Measurements from ENCODE around the gene UCK1.

Gene UCK1

DNA sequence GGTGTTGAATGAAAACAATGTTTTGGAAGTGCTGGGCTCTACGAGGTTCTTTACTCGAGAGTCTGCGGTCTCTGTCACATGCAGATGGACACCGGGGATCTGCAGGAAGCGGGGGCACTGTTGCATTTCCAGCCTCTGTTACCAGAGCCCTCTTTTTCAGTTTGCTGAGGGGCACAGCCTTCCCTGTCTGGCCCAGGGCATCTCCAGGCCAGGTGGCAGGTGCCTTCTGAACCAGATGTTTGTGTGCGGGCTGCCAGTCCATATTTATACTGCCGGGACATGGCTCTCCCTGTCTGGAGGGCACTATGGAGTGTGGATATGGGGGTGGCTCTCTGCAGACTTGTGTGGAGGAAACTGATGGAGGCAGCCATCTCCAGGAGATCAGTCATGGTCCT lies 47.0 kb downstream of the UCK1 start:
- CTCF ChIA-PET, result no interaction called here
- POLR2A ChIA-PET, result no interaction called here
- TF ChIP-seq, protein P1, sequence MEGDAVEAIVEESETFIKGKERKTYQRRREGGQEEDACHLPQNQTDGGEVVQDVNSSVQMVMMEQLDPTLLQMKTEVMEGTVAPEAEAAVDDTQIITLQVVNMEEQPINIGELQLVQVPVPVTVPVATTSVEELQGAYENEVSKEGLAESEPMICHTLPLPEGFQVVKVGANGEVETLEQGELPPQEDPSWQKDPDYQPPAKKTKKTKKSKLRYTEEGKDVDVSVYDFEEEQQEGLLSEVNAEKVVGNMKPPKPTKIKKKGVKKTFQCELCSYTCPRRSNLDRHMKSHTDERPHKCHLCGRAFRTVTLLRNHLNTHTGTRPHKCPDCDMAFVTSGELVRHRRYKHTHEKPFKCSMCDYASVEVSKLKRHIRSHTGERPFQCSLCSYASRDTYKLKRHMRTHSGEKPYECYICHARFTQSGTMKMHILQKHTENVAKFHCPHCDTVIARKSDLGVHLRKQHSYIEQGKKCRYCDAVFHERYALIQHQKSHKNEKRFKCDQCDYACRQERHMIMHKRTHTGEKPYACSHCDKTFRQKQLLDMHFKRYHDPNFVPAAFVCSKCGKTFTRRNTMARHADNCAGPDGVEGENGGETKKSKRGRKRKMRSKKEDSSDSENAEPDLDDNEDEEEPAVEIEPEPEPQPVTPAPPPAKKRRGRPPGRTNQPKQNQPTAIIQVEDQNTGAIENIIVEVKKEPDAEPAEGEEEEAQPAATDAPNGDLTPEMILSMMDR (IDR thresholded peaks at IDR 0.05; ENCODE audit: control extremely low read depth, extremely low read depth, low read depth, missing control alignments), result no peak
- no peak for DNase-seq (ENCODE audit: extremely low spot score)

DNA sequence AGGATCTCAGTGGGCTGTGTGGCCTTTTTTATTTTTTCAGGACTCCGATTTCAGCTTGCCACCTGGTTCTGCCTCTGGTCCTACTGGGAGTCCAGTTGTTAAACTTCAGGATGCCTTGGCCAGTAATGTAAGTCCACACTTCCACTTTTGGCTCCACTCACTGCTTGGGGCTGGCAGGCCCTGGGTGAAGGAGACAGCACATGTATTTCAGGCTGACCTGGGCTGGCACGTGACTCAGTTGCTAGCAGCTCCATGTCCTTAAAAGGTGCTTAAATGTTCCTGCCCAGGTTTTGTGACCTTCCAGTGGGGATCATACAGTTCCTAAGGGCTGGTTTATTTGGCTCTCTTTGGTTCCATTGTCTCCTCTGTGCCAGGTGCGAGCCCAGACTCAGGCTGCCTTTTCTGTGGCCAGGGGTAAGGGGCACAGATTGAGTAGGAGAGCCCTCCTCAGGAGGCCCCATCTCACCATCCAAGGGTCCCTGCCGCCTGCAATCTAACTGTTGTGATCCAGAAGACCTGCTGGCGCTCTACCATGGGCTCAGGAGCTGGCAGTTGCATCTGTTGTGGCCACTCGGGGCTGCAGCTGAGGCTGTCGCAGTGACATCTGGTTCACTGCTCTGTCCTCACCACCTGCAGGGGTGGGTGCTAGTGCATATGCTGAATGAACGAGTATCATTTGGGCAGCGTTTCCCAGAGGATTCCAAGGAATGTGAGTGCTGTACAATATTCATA lies 47.6 kb downstream of the UCK1 start:
- ChIA-PET CTCF (no interaction called here), POLR2A (no interaction called here)
- TF ChIP-seq, protein P1 (IDR thresholded peaks at IDR 0.05; ENCODE audit: control extremely low read depth, extremely low read depth, low read depth, missing control alignments), result no peak
- no peak for DNase-seq (ENCODE audit: extremely low spot score)

DNA sequence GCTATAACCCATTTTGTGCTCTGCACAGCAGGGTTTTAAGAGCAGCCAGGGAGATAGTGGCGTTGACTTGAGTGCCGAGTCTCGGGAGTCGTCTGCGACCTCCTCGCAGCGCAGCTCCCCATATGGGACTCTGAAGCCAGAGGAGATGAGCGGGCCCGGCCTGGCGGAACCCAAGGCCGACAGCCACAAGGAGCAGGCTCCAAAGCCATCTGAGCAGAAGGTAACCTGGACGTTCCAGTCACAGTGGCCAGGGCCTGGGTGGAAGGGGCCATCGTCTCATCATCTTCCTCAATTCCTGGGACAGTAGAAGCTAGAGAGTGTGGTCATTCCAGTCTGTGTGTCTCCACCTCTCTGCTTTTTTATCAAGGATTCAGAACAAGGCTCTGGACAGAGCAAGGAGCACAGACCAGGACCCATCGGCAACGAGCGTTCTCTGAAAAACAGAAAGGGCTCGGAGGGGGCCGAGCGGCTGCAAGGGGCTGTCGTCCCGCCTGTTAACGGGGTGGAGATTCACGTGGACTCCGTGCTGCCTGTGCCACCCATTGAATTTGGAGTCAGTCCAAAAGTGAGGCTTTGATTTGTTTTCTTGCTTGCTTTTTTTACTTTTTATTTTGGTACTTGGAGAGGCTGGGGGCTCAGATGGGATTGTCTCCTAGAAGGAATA lies 48.6 kb downstream of the UCK1 start:
- DNase-seq (ENCODE audit: extremely low spot score), result no peak
- TF ChIP-seq, protein P1 (IDR thresholded peaks at IDR 0.05; ENCODE audit: control extremely low read depth, extremely low read depth, low read depth, missing control alignments), result no peak
- POLR2A ChIA-PET, result interaction anchor here (0.7 kb wide), 1 partner anchor 143 kb away, joined by 3 read pairs; no protein-coding TSS in a partner anchor
- CTCF ChIA-PET, result interaction anchor here (1.3 kb wide), 1 partner anchor 132 kb away, joined by 6 read pairs; no protein-coding TSS in a partner anchor

DNA sequence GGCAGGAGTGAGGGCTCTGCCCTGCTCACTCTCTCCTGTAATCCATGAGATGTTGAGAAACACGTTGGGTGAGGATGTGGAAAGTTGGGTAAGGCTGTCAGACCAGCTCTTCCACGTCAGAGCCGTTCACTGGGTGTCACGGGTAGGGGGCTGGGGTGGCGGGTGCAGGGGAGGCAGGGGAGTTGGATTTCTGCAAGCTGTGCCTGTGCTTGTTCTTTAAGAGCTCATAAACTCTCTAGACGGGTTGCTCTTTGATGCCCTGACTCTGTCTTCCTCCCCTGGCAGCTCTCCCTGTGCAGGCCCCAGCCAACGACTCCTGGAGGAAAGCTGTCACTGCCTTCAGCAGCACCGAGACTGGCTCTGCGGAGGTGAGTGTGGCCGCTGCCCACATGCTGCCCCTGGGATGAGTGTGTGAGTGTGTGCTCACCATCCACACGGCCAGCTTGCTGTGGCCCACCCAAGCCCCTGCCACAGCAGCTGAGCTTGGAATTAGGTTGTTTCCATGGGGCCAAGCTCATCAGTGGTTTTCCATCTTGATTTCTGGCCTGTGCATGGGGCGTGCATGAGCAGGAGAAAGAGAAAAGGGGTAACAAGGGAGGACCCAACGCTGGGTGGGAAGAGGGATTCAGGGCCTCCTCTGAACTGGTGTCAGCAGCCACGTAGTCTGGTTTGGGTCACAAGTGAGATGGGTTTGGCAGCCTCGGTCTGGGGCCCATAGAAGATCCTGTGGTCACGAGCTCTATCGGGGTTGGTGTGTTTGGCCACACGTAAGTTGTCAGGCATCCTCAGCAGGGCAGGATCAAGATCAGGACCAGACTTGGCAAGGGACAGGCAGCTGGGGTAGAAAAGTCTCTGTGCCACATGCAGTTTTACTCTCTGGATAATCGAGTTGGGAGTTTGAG lies 49.4 kb downstream of the UCK1 start:
- ChIA-PET POLR2A (interaction anchor here (0.7 kb wide), 1 partner anchor 144 kb away, joined by 3 read pairs; no protein-coding TSS in a partner anchor), CTCF (interaction anchor here (1.1 to 1.3 kb wide), 2 partner anchors 132 to 264 kb away, joined by 3 to 6 read pairs; no protein-coding TSS in a partner anchor)
- DNase-seq (ENCODE audit: extremely low spot score), result no peak
- TF ChIP-seq, protein P1 (IDR thresholded peaks at IDR 0.05; ENCODE audit: control extremely low read depth, extremely low read depth, low read depth, missing control alignments), result no peak

- ChIA-PET CTCF (interaction anchor here (0.8 to 2.5 kb wide), 7 partner anchors 10 to 319 kb away, joined by 3 to 7 read pairs (median 3); no protein-coding TSS in a partner anchor), POLR2A (no interaction called here)
- DNase-seq (ENCODE audit: extremely low spot score), result no peak
- TF ChIP-seq, protein P1 (IDR thresholded peaks at IDR 0.05; ENCODE audit: control extremely low read depth, extremely low read depth, low read depth, missing control alignments), result no peak
These were observed 50.8 kb downstream of the UCK1 start for GRCh38 chr9:131480258-131480657.

DNA sequence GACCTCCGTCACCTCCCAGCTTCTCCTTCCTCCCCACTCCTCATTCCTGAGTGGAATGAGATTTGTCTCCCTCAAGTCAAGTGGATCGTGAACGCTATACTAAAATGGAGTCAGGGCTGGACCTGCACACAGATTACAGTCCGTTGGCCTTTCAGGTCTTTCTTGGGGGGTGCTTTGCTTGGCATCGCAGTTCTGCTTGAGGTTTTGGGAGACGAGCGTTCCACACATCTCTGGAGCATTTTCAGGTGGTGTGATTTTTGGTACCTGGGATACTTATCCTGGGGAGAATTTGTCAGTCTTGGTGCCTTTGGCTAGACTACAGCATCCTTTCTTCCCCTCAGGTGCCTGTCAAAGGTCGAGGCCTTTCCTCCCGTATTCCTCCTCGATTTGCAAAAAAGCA lies 52.2 kb downstream of the UCK1 start:
- TF ChIP-seq, protein P1 (IDR thresholded peaks at IDR 0.05; ENCODE audit: control extremely low read depth, extremely low read depth, low read depth, missing control alignments), result no peak
- POLR2A ChIA-PET, result no interaction called here
- CTCF ChIA-PET, result interaction anchor here (1.2 to 2.5 kb wide), 9 partner anchors 8 to 129 kb away, joined by 3 to 7 read pairs (median 5); no protein-coding TSS in a partner anchor
- DNase-seq (ENCODE audit: extremely low spot score), result no peak
